Endodermal cell (in vitro differentiated cells): ENCODE measurements around the gene SLC2A5. TPM values are rescaled to one million over a fixed set of nuclear protein-coding genes. Genes with fewer than 3 reads are reported as not detected.

Experiments
- DNase-seq: peaks from one replicate; pipeline ENCODE4 v3.0.0-alpha.2; 2017
- H3K27ac ChIP-seq: 2 replicates; pipeline ENCODE4 v1.5.1; 2013; ENCODE audit warnings: mild to moderate bottlenecking, low read depth, low read length, moderate library complexity
- H3K27me3 ChIP-seq: 2 replicates; pipeline ENCODE4 v1.6.1; 2013; ENCODE audit warnings: mild to moderate bottlenecking, low read length, moderate library complexity; ENCODE audit not compliant: insufficient read depth, control insufficient read depth, poor library complexity, severe bottlenecking
- H3K36me3 ChIP-seq: 2 replicates; pipeline ENCODE4 v1.7.0; 2013; ENCODE audit warnings: mild to moderate bottlenecking, low read length, moderate library complexity; ENCODE audit not compliant: control insufficient read depth, insufficient read depth
- H3K4me1 ChIP-seq: one replicate; pipeline ENCODE4 v1.7.0; 2013; ENCODE audit warnings: low read length; ENCODE audit not compliant: control insufficient read depth, insufficient read depth
- H3K4me3 ChIP-seq: 2 replicates; pipeline ENCODE4 v1.5.1; 2013; ENCODE audit warnings: mild to moderate bottlenecking, low read length, moderate library complexity
- H3K9ac ChIP-seq: 2 replicates; pipeline ENCODE4 v1.6.1; 2013; ENCODE audit warnings: mild to moderate bottlenecking, low read length, moderate library complexity; ENCODE audit not compliant: poor library complexity, severe bottlenecking; ENCODE audit errors: extremely low read depth
- H3K9me3 ChIP-seq: 2 replicates; pipeline ENCODE4 v1.6.1; 2013; ENCODE audit warnings: mild to moderate bottlenecking, low read length, moderate library complexity; ENCODE audit not compliant: control insufficient read depth
- H3K27ac Mint-ChIP-seq: 2 replicates; pipeline ENCODE4 v1.8.0; 2020; ENCODE audit warnings: mixed read lengths
- H3K27me3 Mint-ChIP-seq: 2 replicates; pipeline ENCODE4 v1.8.0; 2021; ENCODE audit warnings: mild to moderate bottlenecking, mixed read lengths; ENCODE audit not compliant: insufficient read depth
- H3K36me3 Mint-ChIP-seq: 2 replicates; pipeline ENCODE4 v1.8.0; 2020; ENCODE audit warnings: low read depth, mixed read lengths
- H3K4me1 Mint-ChIP-seq: 2 replicates; pipeline ENCODE4 v1.8.0; 2020; ENCODE audit warnings: mixed read lengths
- H3K4me3 Mint-ChIP-seq: 2 replicates; pipeline ENCODE4 v1.8.0; 2020; ENCODE audit warnings: mild to moderate bottlenecking, moderate library complexity, mixed read lengths
- H3K9me3 Mint-ChIP-seq: 2 replicates; pipeline ENCODE4 v1.8.0; 2020; ENCODE audit warnings: mild to moderate bottlenecking, mixed read lengths
- WGBS, 2 experiments: methylation state at CpG; one replicate each; pipeline versions ENCODE4 v1.1.5 to v1.1.7; 2013; ENCODE audit warnings: missing lambda C conversion rate in 2 of 2, mixed read lengths in 1 of 2; ENCODE audit not compliant: insufficient coverage in 1 of 2, insufficient read length in 1 of 2; 5-methylcytosine and 5-hydroxymethylcytosine counted together
- total RNA-seq, 2 donors: library from RNA; stranded (reverse); fragmentation: NEBNext Ultra II Directional in 1 of 2; extraction: Animal tissue kit (Norgen Biotek cat#: 25700) in 1 of 2; gene quantifications; 2 replicates in 1 of 2; 3 replicates in 1 of 2; pipeline ENCODE4 v1.2.1, GENCODE V29; 2021
- TF ChIP-seq, protein P1 (sequence below): fragments of 200-600 bp; sonication (generic); conservative IDR thresholded peaks from 2 replicates; pipeline ENCODE4 v1.5.0; 2021; ENCODE audit warnings: antibody characterized with exemption, mild to moderate bottlenecking

Gene SLC2A5
- total RNA-seq, 2 donors from 2014 or later, result not detected

DNA sequence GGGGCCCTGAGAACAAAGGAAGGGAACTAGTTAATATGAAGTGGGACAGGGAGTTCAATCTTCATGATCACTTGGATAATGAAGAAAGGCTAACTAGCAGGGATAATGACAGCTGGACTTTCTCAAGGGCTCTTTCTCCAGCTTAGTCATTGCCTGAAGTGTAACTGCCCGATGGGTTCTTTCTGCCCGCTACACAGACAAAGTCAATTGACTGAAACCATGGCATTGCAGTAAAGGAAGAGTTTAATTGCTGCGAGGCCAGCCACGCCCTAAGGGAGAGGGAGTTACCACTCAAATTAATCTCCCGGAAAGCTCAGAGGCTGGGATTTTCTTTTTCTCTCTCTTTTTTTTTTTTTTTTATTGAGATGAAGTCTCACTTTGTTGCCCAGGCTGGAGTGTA is 16.6 kb upstream of the SLC2A5 start:
- no peak overlapping the region for H3K27ac Mint-ChIP-seq

DNA sequence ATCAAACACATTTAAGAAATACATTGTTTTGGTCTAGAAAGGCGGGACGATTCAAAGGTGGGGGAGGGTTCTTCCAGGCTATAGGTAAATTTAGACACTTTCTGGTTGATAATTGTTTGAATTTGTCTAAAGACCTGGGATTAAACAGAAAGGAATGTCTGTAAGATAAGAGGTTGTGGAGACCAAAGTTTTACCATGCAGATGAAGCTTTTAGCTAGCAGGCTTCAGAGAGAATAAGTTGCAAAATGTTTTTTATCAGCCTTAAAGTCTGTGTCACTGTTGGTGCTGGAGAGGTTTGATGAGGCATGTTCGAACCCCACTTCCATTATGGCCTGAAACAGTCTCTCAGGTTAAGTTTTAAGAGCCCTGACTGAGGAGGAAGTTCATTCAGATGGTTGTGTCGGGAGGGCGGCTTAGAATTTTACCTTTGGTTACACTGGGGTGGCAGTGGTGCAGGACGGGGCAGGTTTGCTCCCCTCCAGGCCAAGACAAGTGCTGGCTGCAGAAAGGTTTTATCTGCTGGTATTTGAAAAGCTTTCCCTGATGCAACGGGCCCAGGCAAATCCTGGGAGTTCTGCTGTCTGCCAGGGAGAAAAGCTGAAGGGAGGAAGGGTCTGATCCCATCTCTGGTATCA is 16.0 kb upstream of the SLC2A5 start:
- H3K4me1 ChIP-seq, result no peaks in the 10 kb centered on the region
- DNase-seq, result no peak
- TF ChIP-seq, protein P1, sequence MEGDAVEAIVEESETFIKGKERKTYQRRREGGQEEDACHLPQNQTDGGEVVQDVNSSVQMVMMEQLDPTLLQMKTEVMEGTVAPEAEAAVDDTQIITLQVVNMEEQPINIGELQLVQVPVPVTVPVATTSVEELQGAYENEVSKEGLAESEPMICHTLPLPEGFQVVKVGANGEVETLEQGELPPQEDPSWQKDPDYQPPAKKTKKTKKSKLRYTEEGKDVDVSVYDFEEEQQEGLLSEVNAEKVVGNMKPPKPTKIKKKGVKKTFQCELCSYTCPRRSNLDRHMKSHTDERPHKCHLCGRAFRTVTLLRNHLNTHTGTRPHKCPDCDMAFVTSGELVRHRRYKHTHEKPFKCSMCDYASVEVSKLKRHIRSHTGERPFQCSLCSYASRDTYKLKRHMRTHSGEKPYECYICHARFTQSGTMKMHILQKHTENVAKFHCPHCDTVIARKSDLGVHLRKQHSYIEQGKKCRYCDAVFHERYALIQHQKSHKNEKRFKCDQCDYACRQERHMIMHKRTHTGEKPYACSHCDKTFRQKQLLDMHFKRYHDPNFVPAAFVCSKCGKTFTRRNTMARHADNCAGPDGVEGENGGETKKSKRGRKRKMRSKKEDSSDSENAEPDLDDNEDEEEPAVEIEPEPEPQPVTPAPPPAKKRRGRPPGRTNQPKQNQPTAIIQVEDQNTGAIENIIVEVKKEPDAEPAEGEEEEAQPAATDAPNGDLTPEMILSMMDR, result no peak
- WGBS, 2 experiments, result 93 to 94% methylated on average over 5 to 7 of the region's 7 CpGs
- Mint-ChIP-seq H3K4me3 (no peak overlapping the region), H3K27me3 (peaks cover 4% of the 10 kb centered on the region), H3K36me3 (no peaks in the 10 kb centered on the region), H3K9me3 (peaks cover 31% of the 10 kb centered on the region), H3K4me1 (peaks cover 3% of the 10 kb centered on the region), H3K27ac (no peak overlapping the region)
- H3K4me3 ChIP-seq, result no peak overlapping the region
- peaks cover 7% of the 10 kb centered on the region for H3K9me3 ChIP-seq
- no peaks in the 10 kb centered on the region for H3K27me3 ChIP-seq
- no peak overlapping the region for H3K27ac ChIP-seq
- no peaks in the 10 kb centered on the region for H3K36me3 ChIP-seq
- no peak overlapping the region for H3K9ac ChIP-seq

More for the DNA sequence above, 16.6 kb upstream of the SLC2A5 start:
- Mint-ChIP-seq H3K9me3 (peaks cover 31% of the 10 kb centered on the region), H3K4me1 (no peaks in the 10 kb centered on the region), H3K36me3 (no peaks in the 10 kb centered on the region), H3K4me3 (no peak overlapping the region), H3K27me3 (peaks cover 4% of the 10 kb centered on the region)
- Histone ChIP-seq H3K27me3 (no peaks in the 10 kb centered on the region), H3K4me1 (no peaks in the 10 kb centered on the region), H3K9me3 (peaks cover 7% of the 10 kb centered on the region), H3K27ac (no peak overlapping the region), H3K4me3 (no peak overlapping the region), H3K36me3 (no peaks in the 10 kb centered on the region), H3K9ac (no peak overlapping the region)
- WGBS, 2 experiments, result 91 to 95% methylated on average over 4 to 5 of the region's 5 CpGs
- no peak for DNase-seq
- TF ChIP-seq, protein P1, result no peak

DNA sequence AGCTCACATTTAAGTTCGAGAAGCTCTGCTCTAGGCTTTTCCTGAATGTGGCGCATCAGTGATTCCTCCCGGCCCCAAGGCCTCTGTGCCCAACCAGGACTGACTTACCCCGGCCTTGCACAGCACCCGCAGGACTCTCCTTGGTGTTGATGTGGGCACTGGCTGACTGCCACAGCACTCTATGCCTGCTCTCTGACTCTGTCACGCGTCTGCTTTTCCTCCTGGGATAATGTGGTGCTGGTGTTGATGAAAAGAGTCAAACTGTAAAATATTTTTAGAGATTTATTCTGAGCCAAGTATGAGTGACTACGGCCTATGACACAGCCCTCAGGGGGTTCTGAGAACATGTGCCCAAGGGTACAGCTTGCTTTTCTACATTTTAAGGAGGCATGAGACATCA is 15.5 kb upstream of the SLC2A5 start:
- peaks cover 31% of the 10 kb centered on the region for H3K9me3 Mint-ChIP-seq
- no peak for DNase-seq
- no peak overlapping the region for H3K27ac Mint-ChIP-seq
- no peaks in the 10 kb centered on the region for H3K36me3 ChIP-seq
- TF ChIP-seq, protein P1, result no peak
- peaks cover 3% of the 10 kb centered on the region for H3K4me1 Mint-ChIP-seq
- 94 to 95% methylated on average over 6 to 8 of the region's 8 CpGs for WGBS, 2 experiments
- H3K27me3 Mint-ChIP-seq, result peaks cover 4% of the 10 kb centered on the region
- H3K4me3 Mint-ChIP-seq, result no peak overlapping the region
- no peak overlapping the region for H3K27ac ChIP-seq
- H3K36me3 Mint-ChIP-seq, result no peaks in the 10 kb centered on the region
- peaks cover 7% of the 10 kb centered on the region for H3K9me3 ChIP-seq
- H3K9ac ChIP-seq, result no peak overlapping the region
- no peak overlapping the region for H3K4me3 ChIP-seq
- no peaks in the 10 kb centered on the region for H3K27me3 ChIP-seq
- H3K4me1 ChIP-seq, result no peaks in the 10 kb centered on the region
